Activated T-cell treated with anti-CD3 and anti-CD28 coated beads for 4 hours (primary cell): ENCODE measurements around the gene COA5.

Experiments
- DNase-seq: peaks from one replicate; pipeline ENCODE4 v3.0.0-alpha.2; 2020

The COA5 gene

DNA sequence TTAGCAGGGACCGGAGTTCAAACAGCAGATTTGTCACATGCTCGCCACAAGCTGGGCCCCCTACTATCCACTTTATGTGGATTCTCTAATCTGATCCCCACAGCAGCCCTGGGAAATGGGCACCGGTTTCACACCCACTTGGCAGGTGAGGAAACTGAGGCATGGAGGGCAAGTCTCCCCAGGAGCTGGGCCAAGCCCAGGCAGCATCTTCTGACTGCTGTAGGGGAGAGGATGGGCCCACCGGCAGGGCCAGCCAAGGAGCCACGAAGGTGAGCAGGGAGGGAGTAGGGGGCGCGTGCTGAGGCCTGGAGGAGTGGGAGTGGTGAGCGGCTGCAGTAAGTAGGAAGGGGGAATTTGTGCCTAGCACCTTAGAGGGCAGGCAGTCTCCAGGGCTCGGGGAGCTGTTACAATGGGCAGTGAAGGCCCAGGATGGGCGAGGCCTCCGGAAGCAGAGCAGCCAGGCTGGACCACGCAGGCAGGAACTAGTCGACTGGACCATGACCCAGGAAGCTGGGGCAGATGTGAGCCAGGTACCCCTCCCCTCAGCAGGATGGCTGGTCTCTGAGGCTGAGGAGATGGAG lies 37.1 kb downstream of the COA5 start:
- DNase-seq, result no peak

DNA sequence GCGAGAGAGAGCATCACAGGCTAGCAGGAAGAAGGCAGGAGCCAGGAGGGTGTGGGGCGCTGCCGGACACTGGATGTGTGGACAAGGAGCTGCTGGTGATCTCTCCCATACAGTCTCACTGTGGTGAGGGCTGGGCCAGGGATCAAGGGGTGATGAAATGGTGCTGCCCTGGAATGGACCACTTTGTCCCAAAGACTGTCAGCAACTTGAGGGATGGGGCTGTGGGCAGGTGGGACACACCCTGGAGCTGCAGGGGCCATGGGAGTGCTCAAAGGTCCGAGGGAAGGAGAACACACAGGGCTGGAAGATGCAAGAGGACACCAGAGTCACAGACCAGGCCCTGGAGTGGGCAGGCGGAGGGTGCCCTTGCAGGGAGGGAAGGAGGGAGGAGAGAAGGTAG lies 38.0 kb downstream of the COA5 start:
- no peak for DNase-seq

DNA sequence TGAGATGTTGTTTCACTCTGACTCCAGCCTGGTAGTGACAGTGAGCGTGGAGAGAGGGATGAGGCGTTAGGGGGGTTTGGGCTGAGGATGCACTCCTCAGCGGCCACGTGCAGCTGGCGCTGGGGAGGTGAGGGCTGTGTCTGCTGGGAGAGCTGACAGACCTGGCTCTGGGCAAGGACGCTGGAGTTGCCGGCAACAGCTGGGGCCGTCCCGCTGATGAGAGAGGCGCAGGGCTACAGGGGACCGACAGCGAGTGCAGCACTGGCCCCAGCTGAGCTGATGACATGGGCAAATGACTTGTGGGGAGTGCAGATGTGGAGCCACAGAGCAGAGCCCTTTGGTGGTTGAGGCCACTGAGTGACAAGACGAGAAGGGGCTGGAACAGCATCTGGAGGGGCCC lies 38.4 kb downstream of the COA5 start:
- DNase-seq, result no peak

DNA sequence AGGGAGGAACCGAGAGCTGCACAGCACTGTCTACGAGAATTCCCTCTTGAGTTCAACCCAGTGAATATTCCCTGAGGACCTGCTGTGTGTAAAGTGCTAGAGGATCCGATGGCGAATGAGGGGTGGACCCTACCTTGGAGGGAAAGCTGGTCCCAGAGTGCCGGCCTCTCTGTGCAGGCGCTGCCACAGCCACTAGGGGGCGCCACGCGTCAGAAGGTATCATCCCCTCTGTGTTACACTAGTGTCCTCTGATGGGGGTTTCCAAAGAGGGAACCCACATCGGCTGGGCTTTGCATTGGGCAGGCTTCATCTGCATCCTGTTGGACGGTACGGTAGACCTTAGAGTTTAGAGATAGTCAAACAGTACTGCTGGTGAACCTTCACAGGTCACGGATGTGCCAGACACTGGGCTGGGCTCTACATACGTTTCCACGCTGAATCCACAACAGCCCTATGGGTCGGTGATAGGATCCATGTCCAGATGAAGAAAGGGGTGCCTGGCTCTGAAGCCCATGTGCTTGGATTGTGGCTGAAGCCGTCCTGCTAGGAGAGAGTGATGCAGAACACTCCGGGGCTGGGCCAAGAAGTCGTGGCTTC lies 39.0 kb downstream of the COA5 start:
- peak; percentile 66 for DNase-seq

DNA sequence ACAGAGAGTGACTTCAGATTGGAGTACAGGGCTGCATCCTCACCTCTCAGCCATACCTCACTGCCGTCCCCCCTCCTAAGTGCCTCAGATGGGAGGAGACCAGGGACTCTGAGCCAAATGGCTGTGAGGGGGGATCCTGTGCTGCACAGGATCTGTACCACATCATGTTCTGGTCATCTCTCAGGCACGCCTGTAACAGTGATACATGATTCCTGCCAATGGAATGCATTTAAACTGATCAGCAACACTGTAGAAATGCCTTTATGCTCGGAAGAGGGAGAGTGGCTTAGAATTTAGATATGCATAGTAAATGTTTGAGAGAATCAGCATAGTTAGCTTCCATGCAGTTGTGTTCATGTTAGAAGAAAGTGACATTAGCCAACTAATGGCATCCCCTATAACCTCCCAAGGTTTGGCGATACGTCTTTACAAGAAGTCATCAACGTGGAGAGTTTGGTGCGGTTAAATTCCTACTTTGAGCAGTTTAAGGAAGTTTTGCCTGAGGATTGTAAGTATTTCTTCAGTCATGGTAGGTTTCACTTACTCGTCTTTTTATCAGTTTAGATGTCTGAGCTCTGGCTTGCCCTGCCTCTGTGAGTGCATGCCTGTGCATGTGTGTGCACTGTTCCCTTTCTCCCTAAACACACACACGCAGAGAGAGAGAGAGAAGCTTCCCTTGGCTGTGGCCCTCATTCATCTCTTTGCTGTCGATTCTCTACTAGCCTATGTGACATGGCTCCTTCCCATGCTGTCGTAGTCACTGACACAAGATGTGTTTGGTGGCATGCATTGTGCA lies 40.0 kb downstream of the COA5 start:
- DNase-seq, result no peak

DNA sequence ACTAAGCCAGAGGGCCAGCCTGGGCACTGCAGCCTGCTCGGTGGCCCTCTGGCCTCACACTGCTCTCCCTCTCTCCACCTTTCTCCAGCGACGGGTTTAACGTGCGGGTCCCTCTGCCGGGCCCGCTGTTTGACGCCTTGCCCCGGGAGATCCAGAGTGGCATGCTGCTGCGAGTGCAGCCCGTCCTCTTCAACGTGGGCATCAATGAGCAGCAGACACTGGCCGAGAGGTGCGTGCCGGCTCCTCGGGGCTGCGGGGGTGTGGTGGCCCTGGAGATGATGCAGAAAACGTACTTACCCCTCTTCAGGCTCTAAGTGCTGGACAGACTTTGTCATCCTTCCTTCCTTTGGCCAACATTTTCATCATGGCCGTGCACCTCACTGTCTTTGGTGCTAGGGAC lies 42.4 kb downstream of the COA5 start:
- no peak for DNase-seq

DNA sequence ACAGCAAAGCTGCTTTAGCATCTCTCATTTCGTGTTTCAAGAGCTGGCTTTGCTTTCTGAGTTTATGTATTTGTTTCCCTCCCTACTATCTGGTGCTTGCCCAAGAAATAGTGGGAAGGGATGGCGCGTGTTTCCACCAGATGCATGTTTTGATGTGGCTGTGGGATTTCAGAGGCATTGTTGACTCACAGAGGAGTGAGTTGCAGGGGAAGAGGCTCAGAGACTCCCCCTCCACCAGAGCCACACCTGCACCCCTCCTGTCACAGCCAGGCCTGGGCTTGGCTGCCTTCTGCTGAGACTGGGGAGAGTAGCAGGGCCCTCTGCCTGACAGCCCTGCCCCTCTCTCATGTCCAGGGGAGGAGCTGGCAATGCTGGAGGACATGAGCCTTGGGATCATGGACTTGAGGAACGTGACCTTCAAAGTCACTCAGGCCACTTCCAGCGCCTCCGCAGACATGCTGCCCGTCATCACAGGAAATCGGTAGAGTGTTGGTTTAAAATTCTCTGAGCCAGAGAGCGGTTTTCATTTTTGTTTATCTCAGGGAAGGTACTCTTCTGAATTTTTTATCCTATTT lies 42.9 kb downstream of the COA5 start:
- DNase-seq, result no peak

DNA sequence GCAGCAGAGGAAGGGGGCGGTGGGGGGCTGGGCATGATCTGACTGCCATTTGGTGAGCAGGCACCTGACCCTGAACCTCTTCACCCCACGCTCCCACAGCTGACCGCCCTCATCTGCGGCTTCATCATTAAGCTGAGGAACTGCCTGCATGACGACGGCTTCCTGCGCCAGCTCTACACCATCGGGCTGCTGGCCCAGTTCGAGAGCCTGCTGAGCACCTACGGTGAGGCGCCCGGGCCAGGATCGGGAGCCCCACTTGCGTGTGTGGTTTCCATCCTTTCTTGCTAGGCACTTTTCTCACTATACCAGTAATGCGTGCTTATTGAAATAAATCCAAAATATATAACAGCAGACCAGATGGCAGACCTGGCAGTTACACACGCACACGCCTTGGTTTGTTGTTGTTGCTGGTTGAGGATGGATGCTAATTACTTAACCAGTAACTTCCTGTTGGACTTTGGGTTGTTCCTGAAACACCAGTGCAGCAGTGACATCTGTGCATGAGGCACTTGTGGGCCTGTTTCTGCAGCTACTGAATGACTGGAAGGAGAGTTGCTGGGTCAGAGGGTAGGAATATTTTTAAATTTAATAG lies 43.7 kb downstream of the COA5 start:
- no peak for DNase-seq

DNA sequence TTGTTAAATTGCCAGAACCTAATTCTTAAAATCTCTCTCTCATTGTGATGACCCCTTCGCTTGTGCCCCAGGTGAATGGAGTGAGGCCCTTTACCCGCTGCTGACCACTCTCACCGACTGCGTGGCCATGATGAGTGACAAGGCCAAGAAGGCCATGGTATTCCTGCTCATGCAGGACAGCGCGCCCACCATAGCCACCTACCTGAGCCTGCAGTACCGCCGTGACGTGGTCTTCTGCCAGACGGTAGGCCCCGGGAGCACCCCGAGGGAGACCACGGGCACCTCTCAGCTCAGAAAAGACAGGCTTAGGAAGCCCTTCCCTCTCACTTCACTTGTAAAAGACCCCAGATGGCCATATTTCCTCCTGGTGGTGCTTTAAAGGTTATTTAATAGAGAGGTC lies 44.9 kb downstream of the COA5 start:
- DNase-seq, result no peak

DNA sequence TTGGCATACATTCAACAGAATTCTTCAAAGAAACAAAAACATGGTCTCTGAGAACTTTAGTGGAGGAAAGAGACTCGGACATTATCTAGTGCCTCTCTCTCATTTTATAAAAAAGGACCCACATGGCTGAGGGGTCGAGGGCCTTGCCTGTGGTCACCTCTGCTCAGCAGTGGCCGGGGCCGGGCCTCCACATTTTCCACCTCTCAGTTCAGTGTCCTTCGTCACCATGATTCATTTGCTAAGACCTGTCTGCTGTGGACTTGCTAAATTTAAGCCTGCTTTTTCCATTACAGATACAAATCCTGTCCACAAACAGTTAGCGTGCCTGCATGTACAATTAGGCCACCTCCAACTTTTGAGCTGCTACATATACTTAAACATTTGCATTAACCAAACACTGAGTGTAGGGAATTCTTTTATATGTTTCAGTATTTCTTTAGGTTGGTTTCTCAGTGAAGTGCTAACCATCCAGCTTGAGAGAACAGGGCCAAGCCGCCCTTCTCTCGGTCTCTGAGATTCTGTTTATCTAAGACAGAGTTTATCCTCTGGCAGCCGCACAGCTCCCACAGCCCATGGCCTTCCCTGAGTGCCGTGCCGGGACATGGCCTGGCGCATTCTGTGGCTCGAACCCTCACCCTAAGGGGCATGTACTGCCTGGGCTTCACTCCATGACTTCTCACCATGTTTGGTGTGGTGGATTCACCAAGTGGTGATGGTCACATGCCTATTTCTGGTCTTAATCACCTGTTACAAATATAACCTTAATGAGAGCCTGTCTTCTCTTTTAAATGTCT lies 46.2 kb downstream of the COA5 start:
- DNase-seq, result no peak

DNA sequence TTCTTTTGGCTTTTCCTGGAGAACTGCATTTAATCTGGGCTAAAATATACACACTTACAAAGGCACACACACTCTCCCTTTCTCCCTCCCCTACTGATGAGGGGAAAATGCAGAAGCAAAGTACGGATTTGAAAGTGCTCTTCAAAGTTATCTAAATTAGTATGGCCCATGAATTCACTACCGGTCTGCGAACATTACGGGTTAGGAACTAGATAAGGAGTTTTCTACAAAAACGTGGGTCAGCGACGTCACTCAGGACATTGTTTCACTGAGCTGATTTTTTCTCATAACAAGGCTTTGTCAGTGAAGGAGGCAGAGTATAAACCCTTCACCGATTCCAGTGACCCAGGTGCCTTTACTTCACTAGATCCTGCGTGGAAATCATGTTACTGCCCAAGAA lies 47.3 kb downstream of the COA5 start:
- DNase-seq, result no peak

DNA sequence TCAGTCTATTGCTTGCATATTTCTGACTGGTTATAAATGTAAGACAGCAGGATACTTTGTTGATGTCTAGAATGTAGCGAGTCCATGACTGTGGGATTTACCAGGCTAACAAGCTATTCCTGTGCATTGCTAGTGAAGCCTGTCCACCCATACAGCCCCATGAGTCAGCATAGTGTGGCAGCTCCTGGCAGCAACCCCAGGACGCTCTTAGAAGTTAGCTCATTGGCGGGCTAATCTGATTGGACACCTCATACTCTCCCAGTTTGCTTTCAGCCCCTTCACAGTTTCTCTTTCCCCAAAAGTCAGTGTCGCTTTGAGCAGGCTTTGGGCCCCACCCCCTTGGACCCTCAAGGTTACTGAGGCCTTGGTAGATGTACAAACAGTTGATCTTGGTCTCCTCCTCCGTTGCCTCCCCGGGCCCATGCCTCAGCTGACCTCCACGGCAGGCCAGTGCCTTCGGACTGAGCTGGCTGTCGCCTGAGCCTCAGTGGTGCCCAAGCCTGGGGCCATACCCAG lies 48.0 kb downstream of the COA5 start:
- no peak for DNase-seq

DNA sequence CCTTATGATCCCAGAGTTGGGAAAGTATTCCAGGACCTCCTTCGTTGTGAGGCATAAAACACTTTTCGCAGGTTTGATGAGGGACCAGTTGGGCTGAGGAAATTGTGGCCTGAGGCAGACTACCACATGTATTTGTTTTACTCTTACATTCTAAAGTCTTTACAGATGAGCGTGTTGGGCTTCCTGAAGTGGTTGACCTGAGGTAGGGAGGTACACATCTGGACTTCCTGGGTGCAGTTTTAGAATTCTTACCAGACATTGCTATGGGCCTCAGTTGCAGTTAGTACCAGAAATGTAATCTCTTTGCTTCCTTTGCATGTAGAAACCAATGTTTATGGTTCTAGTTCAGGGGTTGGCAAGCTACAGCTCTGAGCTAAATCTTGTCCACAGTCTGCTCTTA lies 48.7 kb downstream of the COA5 start:
- no peak for DNase-seq

DNA sequence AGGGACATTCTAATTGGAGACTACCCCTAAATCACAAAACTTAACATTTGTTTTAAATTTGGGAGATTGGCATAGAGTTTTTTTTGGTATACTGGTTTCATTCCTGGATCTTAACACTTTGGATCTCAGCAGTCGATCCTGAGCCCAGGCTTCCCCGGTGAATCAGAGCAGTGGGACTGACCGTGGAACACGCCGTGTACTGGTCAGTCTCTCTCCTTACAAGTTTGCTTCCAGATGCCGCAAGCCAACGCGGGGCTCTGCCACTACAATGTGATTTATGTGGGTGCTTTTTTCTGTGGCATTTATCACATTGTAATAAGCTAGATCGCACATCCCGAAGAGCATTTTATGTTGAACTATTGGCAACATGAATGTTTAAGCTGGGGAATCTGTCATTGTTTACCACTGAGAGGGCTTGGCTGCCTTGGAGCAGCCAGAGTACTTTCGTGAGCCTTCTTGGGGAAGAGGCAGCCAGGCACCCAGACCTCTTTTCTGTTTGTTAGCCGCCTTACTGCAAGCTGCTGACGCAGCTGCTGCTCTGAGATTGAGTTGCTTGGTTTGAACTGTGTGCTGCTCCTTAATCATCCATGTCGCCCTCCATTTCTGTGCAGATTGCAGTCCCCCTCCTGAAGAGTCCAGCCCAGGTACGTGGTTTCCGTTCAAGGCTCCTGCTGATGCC lies 49.3 kb downstream of the COA5 start:
- no peak for DNase-seq

DNA sequence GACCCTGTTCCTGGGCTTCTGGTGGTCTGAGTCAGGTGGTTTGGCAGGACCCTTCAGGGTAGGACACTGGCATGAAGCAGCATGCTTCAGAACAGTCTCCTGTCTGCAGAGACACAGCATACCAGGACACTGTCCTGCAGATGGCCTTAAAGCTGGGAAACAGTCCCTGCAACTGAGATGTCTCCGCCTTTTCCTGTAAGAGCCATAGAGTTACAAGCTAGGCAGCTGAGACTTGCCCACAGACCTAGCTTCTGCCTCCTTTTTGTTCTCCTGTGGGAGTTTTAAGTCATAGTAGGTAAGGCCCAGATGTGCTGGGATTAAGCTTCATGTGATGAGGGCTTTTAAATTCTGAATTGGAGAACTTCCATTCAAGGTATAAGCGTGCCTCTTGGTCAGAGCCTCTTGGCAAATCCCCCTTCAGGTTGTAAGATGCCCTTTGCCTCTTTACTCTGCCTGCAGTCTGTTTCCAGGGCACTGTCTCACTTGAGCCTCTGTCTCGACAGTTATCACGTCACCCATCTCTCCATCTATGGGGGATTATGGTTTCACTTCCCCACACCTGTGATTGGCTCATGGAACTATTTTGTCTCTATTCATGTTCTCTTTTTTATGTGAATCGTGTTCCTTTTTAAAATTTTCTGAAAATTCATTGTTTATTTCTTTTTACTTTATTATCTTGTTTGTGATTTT lies 51.8 kb downstream of the COA5 start:
- DNase-seq, result no peak

DNA sequence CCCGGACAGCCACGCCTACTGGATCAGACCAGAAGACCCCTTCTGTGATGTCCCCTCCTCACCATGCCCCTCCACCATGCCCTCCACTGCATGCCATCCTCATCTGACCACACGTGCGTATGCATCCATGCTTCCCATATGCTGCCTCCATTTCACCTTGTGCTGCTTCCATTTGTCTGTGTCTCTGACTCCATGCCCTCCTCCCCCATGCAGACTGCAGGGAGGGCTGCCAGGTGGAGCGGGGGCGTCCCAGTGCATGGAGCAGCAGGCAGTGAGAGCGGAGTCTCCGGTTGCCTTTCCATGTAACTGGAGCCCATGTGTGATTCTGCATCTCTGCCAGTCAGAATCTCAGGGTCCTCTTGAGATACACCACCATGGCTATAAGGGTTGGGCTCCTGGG lies 52.6 kb downstream of the COA5 start:
- DNase-seq, result no peak

DNA sequence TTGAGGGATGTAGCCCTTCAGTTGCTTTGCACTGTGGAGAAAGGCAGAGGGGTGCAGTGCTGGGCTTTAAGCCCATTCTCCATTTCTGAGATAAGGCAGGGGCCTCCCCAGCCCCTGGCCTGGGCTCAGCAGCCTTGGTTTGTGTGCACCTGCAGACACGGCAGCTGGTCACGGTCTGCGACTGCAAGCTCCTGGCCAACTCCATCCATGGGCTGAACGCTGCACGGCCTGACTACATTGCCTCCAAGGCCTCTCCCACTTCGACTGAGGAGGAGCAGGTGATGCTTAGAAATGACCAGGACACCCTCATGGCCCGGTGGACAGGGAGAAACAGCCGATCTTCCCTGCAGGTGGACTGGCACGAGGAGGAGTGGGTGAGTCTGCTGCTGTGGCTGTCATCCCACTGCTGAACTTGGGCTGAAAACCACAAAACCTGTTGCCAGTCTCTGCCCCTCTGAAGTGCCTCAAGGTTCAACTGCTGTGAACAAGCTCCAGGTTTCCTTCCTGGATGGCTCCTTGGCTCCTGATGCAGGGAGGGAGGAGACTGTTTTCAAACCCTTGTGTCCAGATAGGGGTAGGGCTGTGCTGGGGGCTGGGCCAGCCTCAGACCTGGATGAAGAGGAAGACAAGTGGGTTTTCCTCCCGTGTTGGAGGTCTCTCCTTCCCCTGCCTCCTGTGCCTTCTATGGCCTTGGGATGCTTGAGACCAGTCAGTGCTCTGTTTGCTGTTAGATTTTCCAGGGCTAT lies 54.0 kb downstream of the COA5 start:
- no peak for DNase-seq

DNA sequence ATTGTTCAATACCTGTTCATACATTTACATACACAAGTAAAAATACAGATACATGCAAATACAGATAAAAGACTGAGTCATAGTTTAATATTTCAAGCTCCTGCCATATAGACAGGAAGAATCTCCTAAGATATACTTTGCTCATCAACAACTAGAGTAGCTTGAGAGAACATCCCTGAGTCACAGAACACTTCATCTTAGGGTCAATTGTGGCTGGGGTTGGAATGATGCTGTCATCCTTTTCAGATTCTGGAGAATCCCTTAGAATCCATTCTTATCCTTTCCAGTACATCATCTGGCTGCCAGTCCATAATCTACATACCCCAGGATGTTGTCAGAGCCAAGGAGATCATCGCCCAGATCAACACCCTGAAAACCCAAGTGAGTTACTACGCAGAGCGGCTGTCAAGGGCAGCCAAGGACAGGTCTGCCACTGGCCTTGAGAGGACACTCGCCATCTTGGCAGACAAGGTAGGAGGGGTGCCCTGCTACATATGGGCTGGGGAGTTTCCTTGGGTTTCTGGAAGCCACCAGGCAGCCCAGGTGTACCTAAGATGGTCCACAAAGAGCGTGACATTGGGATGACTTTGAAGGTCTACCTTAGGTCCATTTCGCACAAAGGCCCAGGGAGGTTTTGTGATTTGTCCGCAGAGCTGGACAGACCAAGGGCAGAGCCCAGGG lies 55.7 kb downstream of the COA5 start:
- no peak for DNase-seq

DNA sequence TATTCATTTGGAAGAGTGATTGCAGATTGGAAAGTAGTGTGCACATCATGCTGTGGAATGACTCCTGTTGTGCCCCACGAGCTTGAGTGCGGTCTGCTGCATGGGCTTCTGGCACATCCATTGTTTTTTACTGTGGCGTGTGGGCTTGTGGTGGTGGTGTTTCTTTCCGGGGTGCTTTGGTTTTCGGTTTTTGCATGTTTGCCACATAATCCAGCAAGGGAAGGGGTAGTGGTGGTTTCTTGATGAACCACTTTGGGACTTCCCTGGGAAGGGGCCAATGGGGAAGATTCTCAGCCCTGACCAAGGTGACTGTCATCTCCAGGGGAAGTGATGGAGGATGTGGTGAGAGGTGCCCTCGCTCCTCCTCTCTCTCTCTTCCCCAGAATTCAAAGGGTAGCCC lies 57.0 kb downstream of the COA5 start:
- no peak for DNase-seq

DNA sequence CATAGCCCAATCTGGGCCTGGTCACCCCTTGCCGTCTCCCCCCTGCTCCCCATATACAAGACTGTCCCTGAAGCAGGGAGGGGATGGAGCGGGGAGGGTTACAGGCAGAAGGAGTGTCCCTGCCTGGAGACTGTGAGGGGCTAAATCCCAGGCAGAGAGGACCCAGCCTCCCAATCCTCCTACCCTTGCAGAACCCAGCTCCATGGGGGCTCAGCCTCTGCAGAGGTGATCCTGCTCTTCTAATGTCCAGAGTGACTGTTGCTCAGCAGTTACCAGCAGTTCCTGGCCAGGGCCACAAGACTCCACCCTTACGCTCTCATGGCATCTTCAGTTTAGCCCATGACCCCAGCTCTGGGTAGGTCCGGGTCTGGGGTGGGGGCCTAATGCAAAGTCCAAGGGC lies 58.1 kb downstream of the COA5 start:
- DNase-seq, result no peak
